ENCODE data around the gene INPP5A. TPM values are rescaled to one million over a fixed set of nuclear protein-coding genes. Genes with fewer than 3 reads are reported as not detected.

INPP5A gene
- total and polyA plus RNA-seq, 2 donors (not counting 1 experiment from before 2014, with no cell fraction given), result 9.3 to 87.8 TPM

- Histone ChIP-seq H2AFZ (ENCODE audit: insufficient read depth, low read depth, low read length, poor library complexity, severe bottlenecking) (no peak overlapping the region), H3K9me3 (ENCODE audit: control extremely low read depth in 1 of 3, control insufficient read depth in 2 of 3, insufficient read depth in 1 of 3, low read length in 2 of 3) (peaks cover 0 to 4% (median 0%) of the 10 kb centered on the region in 3 donors), H3K4me3 (ENCODE audit: control extremely low read depth in 1 of 5, extremely low read depth in 1 of 5, insufficient read depth in 1 of 5, low read depth in 2 of 5, low read length in 4 of 5) (no peak overlapping the region), H4K20me1 (ENCODE audit: control insufficient read depth, insufficient read depth, low read length, poor library complexity, severe bottlenecking) (peaks cover 36% of the 10 kb centered on the region), H3K36me3 (replicated peaks in 1 of 2; ENCODE audit: control extremely low read depth in 1 of 2, control insufficient read depth in 1 of 2, extremely low read depth in 1 of 2, insufficient read depth in 2 of 2, low read length in 1 of 2) (no peaks in the 10 kb centered on the region), H3K79me2 (ENCODE audit: control insufficient read depth, insufficient read depth, low read length) (peaks cover 100% of the 10 kb centered on the region), H3K9ac (ENCODE audit: low read length) (no peak overlapping the region), H3K27me3 (replicated peaks in 1 of 4; ENCODE audit: control extremely low read depth in 1 of 4, control insufficient read depth in 3 of 4, insufficient read depth in 4 of 4, low read length in 3 of 4) (no peaks in the 10 kb centered on the region), H3K4me1 (ENCODE audit: control insufficient read depth in 2 of 2, insufficient read depth in 2 of 2, low read length in 2 of 2) (peaks cover 62 to 76% of the 10 kb centered on the region in 2 donors), H3K27ac (ENCODE audit: low read length in 2 of 2) (no peak overlapping the region), H3K4me2 (replicated peaks; ENCODE audit: low read depth, low read length, poor library complexity, severe bottlenecking) (no peak overlapping the region)
- no peak for ATAC-seq (ENCODE audit: low read depth)
- no peaks in the 10 kb centered on the region for H3K27me3 Mint-ChIP-seq
- 96% methylated on average over 30 of the region's 32 CpGs for WGBS (ENCODE audit: insufficient coverage)
- peaks cover 44% of the 10 kb centered on the region for H3K4me1 Mint-ChIP-seq
- DNase-seq, result no peak
- POLR2A ChIA-PET, result interaction anchor here (3.6 kb wide), 1 partner anchor 13 kb away, joined by 17 read pairs; no protein-coding TSS in a partner anchor
- TF ChIP-seq, protein P1, sequence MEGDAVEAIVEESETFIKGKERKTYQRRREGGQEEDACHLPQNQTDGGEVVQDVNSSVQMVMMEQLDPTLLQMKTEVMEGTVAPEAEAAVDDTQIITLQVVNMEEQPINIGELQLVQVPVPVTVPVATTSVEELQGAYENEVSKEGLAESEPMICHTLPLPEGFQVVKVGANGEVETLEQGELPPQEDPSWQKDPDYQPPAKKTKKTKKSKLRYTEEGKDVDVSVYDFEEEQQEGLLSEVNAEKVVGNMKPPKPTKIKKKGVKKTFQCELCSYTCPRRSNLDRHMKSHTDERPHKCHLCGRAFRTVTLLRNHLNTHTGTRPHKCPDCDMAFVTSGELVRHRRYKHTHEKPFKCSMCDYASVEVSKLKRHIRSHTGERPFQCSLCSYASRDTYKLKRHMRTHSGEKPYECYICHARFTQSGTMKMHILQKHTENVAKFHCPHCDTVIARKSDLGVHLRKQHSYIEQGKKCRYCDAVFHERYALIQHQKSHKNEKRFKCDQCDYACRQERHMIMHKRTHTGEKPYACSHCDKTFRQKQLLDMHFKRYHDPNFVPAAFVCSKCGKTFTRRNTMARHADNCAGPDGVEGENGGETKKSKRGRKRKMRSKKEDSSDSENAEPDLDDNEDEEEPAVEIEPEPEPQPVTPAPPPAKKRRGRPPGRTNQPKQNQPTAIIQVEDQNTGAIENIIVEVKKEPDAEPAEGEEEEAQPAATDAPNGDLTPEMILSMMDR (IDR thresholded peaks at IDR 0.05), result no peak
- TF ChIP-seq EZH2 (IDR thresholded peaks at IDR 0.05; ENCODE audit: borderline replicate concordance, insufficient read depth, low read depth, low read length, poor library complexity, severe bottlenecking), result no peak
- intact Hi-C loops (cut with micrococcal nuclease), result loop anchor here (5.0 kb wide), 1 partner anchor 74 kb away; no protein-coding TSS in a partner anchor
- H3K27ac Mint-ChIP-seq, result peak overlapping the region; percentile 61
- CTCF ChIA-PET, result interaction anchor here (1.0 kb wide), 1 partner anchor 13 kb away, joined by 3 read pairs; no protein-coding TSS in a partner anchor
- no peaks in the 10 kb centered on the region for H3K9me3 Mint-ChIP-seq (ENCODE audit: insufficient read depth)
- peak overlapping the region; percentile 56 for H3K4me3 Mint-ChIP-seq
Measured at GRCh38 chr10:132558516-132559413, 21.2 kb downstream of the INPP5A start.
